NCI-H1417 (cell line): ENCODE results near the gene SLC15A4.
"Not testable (repeated sequence)": the region's sequence is repeated elsewhere in the genome, so short reads cannot be mapped to it uniquely, and the experiment has no call there.

Experiments
- DNase-seq, 3 experiments: peaks; one replicate each; lab custom pipeline; 2025; lab: John Stamatoyannopoulos, UW

Gene SLC15A4

DNA sequence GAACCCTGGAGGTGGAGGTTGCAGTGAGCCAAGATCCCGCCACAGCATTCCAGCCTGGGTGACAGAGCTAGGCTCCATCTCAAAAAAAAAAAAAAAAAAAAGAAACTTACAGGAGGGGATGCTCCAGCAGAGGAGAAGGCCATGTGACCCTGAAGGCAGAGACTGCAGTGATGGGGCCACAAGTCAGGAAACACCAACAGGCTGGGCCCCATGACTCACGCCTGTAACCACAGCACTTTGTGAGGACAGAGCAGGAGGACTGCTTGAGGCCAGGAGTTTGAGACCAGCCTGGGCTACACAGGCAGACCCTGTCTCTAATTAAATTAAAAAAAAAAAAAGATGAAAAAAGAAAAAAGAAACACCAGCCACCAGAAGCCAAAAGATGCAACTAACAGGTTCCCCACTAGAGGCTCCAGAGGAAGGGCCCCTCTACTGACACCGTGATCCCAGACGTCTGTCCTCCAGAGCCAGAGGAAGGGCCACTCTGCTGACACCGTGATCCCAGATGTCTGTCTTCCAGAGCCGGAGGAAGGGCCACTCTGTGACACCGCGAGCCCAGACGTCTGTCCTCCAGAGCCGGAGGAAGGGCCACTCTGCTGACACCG, 20.4 kb upstream of the SLC15A4 start:
- DNase-seq = no peak

DNA sequence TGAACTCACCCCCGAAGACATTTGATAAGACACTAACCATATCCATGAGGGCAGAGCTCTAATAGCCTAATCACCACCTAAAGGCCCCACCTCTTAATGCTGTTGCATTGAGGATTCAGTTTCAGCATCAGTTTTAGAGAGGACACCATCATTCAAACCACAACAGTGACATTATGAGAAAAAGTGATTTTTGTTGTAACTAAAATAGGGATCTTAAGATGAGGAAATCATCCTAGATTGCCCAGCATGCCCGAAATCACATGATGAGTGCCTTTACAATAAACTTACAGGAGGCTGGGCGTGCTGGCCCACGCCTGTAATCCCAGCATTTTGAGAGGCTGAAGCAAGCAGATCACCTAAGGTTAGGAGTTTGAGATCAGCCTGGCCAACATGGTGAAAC, 19.8 kb upstream of the SLC15A4 start:
- no peak for DNase-seq

DNA sequence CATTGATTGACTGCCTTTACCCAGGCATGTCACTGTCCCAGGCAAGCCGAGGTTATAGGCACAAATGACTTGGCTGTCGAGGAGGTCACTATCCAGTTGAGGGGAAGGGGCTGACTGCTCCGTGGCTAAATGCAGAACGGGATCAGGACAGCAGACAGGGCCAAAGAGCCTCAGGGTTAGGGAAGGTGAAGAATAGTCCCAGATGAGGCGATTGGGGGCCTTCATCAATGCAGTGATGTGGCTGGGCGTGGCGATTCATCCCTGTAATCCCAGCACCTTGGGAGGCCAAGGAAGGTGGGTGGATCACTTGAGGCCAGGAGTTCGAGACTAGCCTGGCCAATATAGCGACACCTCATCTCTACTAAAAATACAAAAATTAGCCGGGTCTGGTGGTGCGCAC, 18.8 kb upstream of the SLC15A4 start:
- no peak for DNase-seq

DNA sequence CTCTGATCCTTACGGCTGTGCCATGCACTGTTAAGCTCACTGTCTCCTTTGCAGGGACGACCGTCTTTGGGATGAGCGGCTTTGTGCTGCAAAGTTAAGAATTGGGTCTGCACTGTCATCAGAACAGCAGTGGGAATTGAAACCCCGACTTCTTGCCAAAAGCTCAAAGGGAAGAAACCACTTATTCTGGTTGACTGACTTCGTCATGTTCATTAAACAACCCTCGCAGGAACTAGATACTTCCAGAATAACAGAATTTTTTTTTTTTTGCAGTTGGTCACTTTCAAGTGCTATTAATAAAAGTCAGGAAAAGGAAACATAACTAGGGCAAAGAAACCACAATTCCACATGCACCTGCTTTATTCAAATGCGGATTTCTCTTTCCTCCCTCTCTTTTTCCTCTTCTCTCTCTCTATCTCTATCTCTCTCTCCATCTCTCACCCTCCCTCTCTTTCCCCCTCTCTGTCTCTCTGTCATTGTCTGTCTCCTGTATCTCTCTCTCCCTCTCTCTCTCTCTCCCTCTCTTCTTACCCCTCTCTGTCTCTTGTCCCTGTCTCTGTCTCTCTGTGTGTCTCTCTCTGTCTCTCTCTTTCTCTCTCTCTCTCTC, 17.2 kb upstream of the SLC15A4 start:
- DNase-seq = peak in 1 of 3 experiments; percentile 21

DNA sequence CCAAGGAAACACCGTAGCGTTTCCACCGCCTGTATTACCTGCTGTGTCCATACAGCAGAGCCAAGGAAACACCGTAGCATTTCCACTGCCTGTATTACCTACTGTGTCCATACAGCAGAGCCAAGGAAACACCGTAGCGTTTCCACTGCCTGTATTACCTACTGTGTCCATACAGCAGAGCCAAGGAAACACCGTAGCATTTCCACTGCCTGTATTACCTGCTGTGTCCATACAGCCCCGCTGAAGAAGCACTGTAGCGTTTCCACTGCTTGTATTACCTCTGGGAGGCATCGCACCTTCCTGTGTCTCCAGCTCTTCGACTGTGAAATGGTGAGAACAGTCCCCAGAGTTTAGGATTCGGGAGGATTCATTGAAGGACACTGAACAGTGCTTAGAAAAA, 16.1 kb upstream of the SLC15A4 start:
- DNase-seq = not testable (repeated sequence)

DNA sequence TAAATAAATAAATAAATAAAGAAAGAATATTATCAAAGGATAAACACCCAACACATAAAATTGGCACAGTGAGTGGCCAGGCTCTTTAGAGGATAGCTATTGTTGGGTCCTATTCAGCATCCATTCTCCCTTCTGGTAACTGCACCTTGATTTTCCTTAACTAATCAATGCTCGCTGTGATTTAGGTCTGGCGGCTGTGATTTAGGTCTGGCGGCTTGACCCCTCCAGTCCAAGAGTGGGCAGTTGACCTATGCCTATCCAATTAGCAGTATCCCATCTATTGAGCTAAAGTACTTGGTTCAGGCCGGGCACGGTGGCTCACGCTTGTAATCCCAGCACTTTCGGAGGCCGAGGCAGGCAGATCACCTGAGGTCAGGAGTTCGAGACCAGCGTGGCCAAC, 9.7 kb upstream of the SLC15A4 start:
- no peak for DNase-seq

DNA sequence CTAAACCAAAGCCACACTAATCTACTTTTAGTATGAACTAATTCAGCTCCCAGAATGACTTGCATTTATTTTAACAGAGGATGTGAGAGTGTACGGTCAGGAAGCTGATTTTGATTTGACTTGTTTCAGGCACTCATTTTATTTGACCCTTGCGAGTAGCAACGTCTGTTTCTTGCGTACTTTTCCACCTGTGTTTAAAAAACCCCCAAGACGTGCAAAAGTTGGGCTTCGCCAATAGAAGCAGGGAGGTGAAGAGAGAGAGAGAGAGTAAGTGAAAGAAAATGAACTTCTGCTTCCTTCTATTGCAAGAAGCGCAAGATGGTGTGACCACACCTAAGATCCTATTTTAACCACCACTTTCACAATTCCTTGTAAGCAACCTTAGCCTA, 6.7 kb upstream of the SLC15A4 start:
- DNase-seq = no peak

DNA sequence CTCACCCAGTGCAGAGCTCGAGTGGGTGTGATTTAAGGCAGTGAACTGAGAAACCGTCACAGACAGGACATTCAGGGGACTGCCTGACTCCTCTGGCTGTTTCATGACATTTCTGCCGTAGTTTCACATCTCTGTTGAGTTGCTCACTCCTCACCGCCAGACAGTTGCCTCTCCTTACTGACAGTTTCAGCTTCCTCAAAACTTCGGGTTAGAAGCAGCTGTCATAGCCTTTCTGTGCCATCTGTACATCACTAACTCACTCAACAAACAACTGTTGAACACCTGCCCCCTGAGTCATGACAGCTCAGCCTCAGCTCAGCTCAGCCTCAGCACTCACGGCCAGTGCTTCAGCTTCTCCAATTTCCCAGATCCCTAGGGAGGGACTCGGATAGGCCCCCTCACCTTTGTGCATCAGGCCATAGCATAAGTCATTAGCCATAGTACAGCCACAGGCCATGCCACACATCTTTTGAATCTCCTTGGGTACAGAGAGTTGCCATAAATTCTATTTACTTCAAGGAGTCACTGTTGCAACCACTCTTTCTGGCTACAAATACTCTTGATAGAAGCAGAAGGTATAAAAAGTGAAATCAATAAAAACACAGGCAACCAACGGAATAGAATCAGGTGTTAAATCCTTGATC, 6.2 kb upstream of the SLC15A4 start:
- DNase-seq = no peak

DNA sequence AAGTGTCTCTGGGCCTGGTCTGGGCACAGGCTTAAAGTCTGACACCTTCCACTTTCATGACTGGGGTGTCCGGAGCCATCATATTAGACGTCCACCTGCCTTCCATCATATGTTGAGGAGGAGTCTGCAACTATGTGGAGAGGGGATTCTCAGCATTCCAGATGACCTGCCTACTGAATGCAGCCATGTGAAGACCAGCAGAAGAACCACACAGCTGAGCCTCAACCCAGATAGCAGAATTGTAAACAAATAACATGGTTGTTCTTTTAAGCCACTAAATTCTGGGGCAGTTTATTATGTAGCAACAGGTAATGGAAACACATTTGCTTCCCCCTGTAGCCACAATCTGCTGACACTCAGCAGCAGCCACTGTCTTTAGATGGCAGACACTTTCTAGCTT, 4.0 kb upstream of the SLC15A4 start:
- no peak for DNase-seq

DNA sequence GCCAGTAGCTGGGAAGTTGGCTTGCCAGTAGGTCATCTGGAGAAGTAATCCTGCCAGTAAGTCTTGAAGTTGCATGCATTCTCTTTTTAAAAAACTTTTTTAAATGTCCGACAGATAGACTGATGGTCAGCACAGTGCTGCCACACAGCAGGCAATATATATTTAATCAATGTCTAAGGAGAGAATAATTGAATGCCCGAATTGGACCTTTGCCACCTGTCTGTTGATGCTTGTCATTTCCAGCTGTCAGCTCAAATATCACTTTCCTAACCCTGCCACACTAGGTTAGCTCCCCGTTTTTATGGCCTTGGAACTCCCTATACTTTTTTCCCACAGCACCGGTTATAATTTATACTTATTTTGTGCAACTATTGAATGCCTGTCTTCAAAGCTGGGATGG, 2.1 kb upstream of the SLC15A4 start:
- peak in 2 of 3 experiments; percentile 12 to 57 for DNase-seq

DNA sequence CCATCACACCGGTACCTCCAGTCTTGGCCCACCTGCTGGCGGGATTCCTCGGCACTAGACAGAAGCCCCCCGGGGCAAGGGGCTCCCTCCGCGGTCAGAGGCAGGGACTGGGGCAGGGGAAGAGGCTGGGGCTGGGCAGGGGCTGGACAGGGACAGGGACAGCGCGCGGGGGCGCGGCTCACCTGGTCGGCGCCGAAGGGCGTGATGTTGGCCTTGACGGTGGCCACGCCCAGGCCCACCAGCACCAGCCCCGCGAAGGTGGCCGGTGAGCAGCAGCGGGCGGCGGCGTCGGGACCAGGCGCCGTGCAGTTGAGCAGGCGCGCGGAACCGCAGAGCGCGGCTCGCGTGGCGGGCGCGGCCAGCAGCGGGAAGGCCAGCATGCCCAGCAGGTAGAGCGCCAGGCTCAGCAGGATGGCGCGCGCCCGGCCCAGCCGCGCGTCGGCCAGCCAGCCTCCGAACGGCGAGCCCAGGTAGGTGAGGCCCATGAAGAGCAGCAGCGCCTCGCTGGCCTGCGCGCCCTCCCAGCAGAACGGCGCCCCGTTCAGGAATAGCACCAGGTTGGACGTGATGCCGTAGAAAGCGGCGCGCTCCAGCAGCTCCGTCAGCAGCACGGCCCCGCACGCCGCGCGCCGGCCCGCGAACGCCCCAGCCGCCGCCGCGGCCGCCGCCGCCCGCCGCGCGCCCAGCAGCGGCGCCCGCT, 392 bp downstream of the SLC15A4 start:
- DNase-seq = peak; percentile 62 to 86 (median 83)

DNA sequence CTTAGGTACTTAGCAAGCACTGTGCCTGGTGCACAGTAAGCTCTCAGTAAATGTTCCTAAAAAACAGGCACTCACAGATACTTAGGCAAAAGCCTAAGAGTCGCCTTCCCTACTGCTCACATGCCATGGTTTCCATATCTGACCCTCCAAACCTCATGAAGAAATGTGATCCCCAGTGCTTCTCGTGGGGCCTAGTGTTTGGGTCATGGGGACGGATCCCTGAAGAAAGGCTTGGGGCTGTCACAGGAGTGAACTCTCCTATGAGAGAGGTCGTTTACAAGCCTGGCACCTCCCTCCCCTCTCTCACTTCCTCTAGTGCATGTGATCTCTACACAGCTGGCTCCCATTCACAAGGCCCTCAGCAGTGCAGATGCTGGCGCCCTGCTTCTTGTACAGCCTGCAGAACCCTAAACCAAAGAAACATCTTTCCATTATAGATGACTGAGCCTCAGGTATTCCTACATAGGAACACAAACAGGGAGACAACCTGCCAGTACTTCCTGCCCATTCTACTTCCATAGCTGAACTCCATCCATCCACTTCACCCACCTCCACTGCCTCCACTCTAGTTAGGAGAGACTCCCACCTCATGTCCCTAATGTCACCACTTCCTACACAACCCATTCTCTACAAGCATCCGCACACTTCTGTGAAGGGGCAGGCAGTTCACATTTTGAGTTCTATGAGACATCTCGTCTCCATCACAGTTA, 2.9 kb downstream of the SLC15A4 start:
- no peak for DNase-seq

DNA sequence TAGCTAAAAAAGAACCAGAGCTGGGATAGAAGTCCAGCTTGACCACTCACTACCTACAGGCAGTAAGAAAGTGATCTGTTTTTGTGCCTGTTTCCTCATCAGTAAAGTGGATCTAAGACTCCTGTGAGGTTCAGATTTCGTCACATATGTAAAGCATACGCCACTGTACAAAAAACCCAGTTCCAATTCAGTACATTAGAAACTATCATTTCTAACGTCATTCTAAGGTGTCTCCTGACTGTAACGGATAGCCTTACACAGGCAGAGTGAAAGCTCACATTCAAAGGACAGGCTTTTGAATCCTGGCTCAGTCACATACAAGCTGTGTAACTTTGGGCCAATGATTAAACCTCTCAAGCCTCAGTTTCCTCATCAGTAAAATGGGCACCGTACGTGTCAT, 3.5 kb downstream of the SLC15A4 start:
- DNase-seq = no peak

DNA sequence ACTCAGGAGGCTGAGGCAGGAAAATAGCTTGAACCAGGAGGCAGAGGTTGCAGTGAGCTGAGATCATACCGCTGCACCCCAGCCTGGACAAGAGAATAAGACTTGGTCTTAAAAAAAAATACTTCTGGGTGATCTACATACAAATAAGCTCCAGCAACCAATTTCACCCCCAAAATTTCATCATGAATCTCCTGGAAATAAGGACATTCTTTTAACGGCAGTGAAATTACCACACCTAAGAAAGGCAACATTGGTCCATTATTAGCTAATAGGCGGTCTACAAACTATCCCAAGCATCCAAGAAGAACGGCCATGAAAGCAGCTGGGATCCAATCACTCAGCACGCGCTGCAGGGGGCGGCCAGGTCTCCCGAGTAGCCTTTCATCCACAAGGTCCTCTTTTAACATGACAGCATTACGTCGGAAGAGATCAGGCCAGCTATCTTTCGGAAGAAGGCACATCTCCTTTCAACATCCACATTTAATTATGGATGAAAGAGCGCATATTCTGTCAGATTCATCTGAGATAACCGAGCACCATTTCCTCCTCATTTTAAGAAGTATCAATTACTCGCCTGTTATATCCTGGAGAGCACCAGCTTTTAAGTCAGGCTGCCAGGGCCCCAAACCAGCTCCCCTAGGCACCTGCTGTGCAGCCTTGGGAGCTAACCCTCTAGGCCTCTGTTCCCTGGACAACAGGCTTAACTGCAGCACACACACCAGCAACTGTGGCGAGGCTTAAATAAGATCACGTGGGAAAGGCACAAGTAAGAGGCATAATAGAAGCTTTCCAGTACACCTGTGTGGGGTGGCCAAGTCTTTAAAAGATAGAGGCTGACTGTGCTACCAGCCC, 4.2 kb downstream of the SLC15A4 start:
- DNase-seq = peak in 2 of 3 experiments; percentile 66 to 86

DNA sequence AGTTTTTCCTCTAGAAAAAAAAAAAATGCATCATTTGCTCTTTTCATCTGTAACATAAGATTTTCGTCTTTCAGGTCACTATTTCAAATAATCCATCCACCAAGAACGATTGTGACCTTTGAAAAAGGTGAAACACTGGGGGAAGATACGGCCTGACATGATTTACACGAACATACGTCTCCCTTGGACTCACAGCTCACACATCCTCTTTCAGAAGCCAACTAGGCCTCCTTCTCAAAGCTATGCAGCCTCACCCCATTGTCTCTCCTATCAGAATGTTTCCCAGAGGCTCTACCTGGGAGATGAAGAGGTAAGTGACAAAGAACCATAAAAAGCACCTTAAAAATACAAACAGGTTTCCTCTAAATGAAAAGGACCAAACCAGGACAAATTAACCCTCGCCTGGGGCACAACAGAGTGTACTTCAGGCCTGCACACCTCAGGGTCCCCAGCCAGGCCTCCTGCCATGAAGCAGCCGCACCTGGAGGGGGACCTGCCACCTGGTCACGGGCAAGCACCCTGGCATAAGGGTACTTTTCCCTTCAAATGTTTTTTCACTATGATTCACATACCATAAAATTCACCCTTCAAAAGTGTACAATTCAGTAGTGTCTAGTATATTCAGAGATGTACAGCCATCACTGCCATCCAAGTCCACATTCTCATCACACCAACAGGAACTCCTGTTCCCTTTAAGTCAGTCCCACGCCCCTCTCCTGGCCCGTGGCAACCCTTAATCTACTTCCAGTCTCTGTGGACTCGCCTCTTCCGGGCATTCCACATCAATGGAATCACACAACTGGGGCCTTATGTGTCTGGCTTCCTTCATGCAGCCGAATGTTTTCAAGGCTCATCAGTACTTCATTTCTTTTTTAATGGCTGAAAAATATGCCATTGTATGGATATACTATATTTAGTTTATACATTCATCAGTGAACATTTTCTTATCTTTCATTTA, 5.4 kb downstream of the SLC15A4 start:
- DNase-seq = no peak

DNA sequence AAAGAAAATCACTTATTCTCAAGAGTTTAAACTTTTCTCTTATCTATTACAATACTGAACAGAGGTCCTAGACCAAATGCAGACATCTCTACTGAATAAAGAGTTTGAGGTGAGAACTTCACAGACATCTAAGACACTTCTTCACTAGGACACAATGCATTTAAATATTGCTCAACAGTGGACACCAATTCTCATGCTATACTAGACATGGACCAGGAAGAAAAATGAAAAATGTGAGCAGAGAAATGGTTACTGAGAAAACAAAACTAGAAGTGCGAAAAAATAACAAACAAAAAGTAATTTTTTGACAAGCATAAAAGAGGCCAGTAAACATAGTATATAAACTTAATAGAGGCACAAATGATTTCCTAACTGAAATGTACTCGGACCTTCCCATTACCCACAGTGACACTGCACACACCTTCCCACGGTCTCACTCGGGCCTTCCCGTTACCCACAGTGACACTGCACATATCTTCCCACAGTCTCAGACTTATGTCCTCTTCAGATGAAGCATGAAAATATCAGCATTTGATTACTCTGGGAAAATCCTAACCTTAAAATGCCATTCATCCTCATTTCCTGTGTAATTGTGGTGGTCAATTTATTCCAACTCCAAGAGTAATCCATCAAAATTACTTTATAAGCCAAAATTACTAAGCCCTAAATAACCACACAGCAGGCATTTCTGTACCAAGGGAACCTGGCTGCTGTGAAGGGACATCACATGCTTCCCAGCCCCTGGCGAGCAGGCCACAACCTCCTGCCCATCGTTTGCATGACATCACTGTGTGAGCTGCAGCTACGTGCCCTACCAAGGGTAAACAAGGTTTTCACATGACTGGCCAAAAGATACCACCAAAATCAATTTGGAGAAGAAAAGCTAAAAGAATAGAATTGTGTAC, 6.4 kb downstream of the SLC15A4 start:
- peak in 2 of 3 experiments; percentile 8 to 55 for DNase-seq

DNA sequence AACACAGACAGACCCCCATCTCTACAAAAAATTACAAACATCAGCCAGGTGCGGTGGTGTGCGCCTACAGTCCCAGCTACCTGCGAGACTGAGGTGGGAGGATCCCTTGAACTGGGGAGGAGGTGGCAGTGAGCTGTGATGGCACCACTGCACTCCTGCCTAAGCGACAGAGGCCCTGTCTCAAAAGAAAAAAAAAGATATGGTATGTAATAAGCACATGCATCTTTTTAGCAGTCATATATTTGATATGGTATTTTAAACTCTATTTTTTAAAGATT, 7.2 kb downstream of the SLC15A4 start:
- no peak for DNase-seq

DNA sequence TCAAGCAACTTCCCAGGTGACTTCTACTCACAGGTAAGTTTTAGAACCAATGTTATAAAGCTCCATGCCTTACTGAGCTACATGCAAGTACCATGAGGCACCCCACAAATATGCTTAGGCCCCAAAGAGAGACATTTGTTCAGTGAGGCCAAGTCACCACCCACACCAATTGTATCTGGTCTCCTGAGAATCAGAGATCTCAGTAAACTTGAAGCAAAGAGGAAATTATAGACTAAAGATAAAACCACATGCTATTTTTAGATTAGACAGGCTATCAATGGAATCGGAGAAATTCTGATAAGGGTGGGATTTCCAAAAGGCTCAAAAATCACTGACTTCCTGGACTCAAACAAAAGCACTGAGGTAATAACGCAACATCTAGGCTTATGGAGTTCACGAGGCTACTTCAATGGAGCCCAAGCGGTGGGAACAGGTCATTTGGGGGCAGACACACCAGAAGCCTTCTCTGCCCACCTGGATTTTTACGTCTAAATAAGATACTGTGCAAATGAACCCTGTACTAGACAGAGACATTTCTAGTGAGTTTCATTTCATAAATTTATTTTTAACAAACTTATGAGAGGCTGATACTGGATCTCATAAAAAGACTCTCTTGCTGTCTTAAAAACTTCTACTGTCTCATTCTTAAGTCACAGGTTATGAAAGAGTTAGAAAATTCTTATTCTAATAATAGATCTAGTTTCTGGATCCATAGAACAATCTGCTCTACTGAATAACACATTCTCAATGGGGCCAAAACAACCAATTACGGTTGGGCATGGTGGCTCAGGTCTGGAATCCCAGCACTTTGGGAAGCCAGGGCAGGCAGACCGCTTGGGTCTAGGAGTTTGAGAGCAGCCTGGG, 7.7 kb downstream of the SLC15A4 start:
- DNase-seq = no peak
